ENCODE measurements around the gene RSL1D1.
"Not testable (repeated sequence)": the region's sequence is repeated elsewhere in the genome, so short reads cannot be mapped to it uniquely, and the experiment has no call there.

The RSL1D1 gene

GRCh38 chr16:11797166-11797956 is 54.0 kb downstream of the RSL1D1 start, which contains the start of gene ZC3H7A:
Gene ZC3H7A, minus strand, starts transcription at chr16:11797258. Its CDS starts 14,904 bp downstream, at chr16:11782354.
- DNase-seq (ENCODE audit: low spot score), result peak; percentile 93

GRCh38 chr16:11796227-11797165 is 54.8 kb downstream of the RSL1D1 start:
- DNase-seq (ENCODE audit: low spot score), result no peak

GRCh38 chr16:11795887-11796226 is 55.5 kb downstream of the RSL1D1 start:
- no peak for DNase-seq (ENCODE audit: low spot score)

- no peak for DNase-seq (ENCODE audit: low spot score)
These were observed 56.1 kb downstream of the RSL1D1 start for GRCh38 chr16:11794996-11795886.

- no peak for DNase-seq (ENCODE audit: low spot score)
These were observed 56.9 kb downstream of the RSL1D1 start for GRCh38 chr16:11794447-11794846.

- DNase-seq (ENCODE audit: low spot score), result no peak
These were observed 57.5 kb downstream of the RSL1D1 start for GRCh38 chr16:11793840-11794239.

- DNase-seq (ENCODE audit: low spot score), result no peak
These were observed 58.7 kb downstream of the RSL1D1 start for GRCh38 chr16:11792410-11793241.

- DNase-seq (ENCODE audit: low spot score), result no peak
These were observed 60.1 kb downstream of the RSL1D1 start for GRCh38 chr16:11791144-11791828.

GRCh38 chr16:11788914-11789313 is 62.4 kb downstream of the RSL1D1 start:
- DNase-seq (ENCODE audit: low spot score), result no peak

- DNase-seq (ENCODE audit: low spot score), result not testable (repeated sequence)
These were observed 66.3 kb downstream of the RSL1D1 start for GRCh38 chr16:11784980-11785599.

- DNase-seq (ENCODE audit: low spot score), result not testable (repeated sequence)
These were observed 67.0 kb downstream of the RSL1D1 start for GRCh38 chr16:11784381-11784780.

- no peak for DNase-seq (ENCODE audit: low spot score)
These were observed 67.3 kb downstream of the RSL1D1 start for GRCh38 chr16:11784038-11784369.
